Parathyroid adenoma (tissue), 2 donors: Measurements from ENCODE around the gene NTSR1.

Experiments
- H2AFZ ChIP-seq: fragments of 300-600 bp; sonication (generic); one replicate; pipeline ENCODE4 v1.7.0; 2017; ENCODE audit warnings: antibody characterized with exemption, mild to moderate bottlenecking
- H3K27ac ChIP-seq: fragments of 300-600 bp; sonication (generic); one replicate; pipeline ENCODE4 v1.7.0; 2017
- H3K27me3 ChIP-seq: fragments of 300-600 bp; sonication (generic); one replicate; pipeline ENCODE4 v1.7.0; 2017; ENCODE audit warnings: low read length; ENCODE audit not compliant: control insufficient read depth, insufficient read depth
- H3K36me3 ChIP-seq: fragments of 300-600 bp; sonication (generic); one replicate; pipeline ENCODE4 v1.7.0; 2017; ENCODE audit warnings: low read length; ENCODE audit not compliant: control insufficient read depth, insufficient read depth
- H3K4me1 ChIP-seq: fragments of 300-600 bp; sonication (generic); one replicate; pipeline ENCODE4 v1.7.0; 2017; ENCODE audit warnings: control low read depth
- H3K4me2 ChIP-seq: fragments of 300-600 bp; sonication (generic); one replicate; pipeline ENCODE4 v1.7.0; 2017; ENCODE audit warnings: low read length
- H3K4me3 ChIP-seq: fragments of 300-600 bp; sonication (generic); one replicate; pipeline ENCODE4 v1.7.0; 2017; ENCODE audit warnings: low read depth, low read length
- H3K79me2 ChIP-seq: fragments of 300-600 bp; sonication (generic); one replicate; pipeline ENCODE4 v1.7.0; 2017; ENCODE audit warnings: control low read depth
- H3K9ac ChIP-seq: fragments of 300-600 bp; sonication (generic); one replicate; pipeline ENCODE4 v1.7.0; 2017; ENCODE audit warnings: mild to moderate bottlenecking
- H3K9me3 ChIP-seq: fragments of 300-600 bp; sonication (generic); one replicate; pipeline ENCODE4 v1.7.0; 2017; ENCODE audit warnings: low read length; ENCODE audit not compliant: control insufficient read depth
- TF ChIP-seq, protein P1 (sequence below): fragments of 300-600 bp; sonication (generic); IDR thresholded peaks from one replicate; pipeline ENCODE4 v1.7.0; 2017; ENCODE audit warnings: antibody characterized with exemption, mild to moderate bottlenecking
- donor health status: primary hyperparathyroidism.

Gene NTSR1

GRCh38 chr20:62735331-62735821, 26.7 kb downstream of the NTSR1 start:
- Histone ChIP-seq H3K4me2 (no peak overlapping the region), H3K9ac (no peak overlapping the region), H3K36me3 (no peaks in the 10 kb centered on the region), H3K79me2 (no peaks in the 10 kb centered on the region), H3K9me3 (no peaks in the 10 kb centered on the region), H2AFZ (no peak overlapping the region), H3K4me3 (no peak overlapping the region), H3K27me3 (peaks cover 3% of the 10 kb centered on the region), H3K27ac (no peak overlapping the region), H3K4me1 (no peaks in the 10 kb centered on the region)
- TF ChIP-seq, protein P1, sequence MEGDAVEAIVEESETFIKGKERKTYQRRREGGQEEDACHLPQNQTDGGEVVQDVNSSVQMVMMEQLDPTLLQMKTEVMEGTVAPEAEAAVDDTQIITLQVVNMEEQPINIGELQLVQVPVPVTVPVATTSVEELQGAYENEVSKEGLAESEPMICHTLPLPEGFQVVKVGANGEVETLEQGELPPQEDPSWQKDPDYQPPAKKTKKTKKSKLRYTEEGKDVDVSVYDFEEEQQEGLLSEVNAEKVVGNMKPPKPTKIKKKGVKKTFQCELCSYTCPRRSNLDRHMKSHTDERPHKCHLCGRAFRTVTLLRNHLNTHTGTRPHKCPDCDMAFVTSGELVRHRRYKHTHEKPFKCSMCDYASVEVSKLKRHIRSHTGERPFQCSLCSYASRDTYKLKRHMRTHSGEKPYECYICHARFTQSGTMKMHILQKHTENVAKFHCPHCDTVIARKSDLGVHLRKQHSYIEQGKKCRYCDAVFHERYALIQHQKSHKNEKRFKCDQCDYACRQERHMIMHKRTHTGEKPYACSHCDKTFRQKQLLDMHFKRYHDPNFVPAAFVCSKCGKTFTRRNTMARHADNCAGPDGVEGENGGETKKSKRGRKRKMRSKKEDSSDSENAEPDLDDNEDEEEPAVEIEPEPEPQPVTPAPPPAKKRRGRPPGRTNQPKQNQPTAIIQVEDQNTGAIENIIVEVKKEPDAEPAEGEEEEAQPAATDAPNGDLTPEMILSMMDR, result no peak

GRCh38 chr20:62736026-62736406, 27.4 kb downstream of the NTSR1 start:
- Histone ChIP-seq H3K9ac (no peak overlapping the region), H3K4me3 (no peak overlapping the region), H3K9me3 (no peaks in the 10 kb centered on the region), H3K4me2 (no peak overlapping the region), H2AFZ (no peak overlapping the region), H3K27ac (no peak overlapping the region), H3K27me3 (peaks cover 3% of the 10 kb centered on the region), H3K4me1 (no peaks in the 10 kb centered on the region), H3K79me2 (no peaks in the 10 kb centered on the region), H3K36me3 (no peaks in the 10 kb centered on the region)
- TF ChIP-seq, protein P1, result no peak

DNA sequence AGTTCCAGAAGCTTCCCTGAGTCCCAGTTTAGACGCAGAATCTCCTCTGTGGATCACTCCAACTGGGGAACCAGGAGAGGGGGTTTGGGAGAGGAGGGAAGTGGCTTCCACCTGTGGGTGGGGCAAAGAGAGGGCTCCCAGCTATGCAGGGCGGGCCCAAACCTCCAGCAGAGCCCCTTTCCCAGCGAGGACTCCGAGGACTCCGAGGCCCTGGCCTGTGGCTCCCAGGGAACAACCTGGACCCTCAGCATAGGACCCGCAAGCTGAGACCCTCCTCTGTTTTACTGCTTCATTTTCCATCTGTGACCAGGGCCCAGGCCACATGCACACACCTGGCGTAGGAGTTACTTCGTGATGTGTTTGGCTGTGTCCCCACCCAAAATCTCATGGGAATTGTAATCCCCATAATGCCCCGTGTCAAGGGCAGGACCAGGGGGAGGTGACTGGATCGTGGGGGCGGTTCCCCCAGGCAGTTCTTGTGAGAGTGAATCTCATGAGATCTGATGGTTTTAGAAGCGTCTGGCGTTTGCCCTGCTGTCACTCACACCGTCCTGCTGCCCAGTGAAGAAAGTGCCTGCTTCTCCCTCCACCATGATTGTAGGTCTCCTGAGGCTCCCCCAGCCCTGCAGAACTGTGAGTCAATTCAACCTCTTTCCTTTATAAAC, 27.9 kb downstream of the NTSR1 start:
- peaks cover 3% of the 10 kb centered on the region for H3K27me3 ChIP-seq

GRCh38 chr20:62737271-62737811, 28.7 kb downstream of the NTSR1 start:
- Histone ChIP-seq H3K79me2 (no peaks in the 10 kb centered on the region), H3K4me1 (no peaks in the 10 kb centered on the region)
- TF ChIP-seq, protein P1, result no peak

More for the DNA sequence above, 27.9 kb downstream of the NTSR1 start:
- no peak overlapping the region for H3K4me2 ChIP-seq
- H3K4me3 ChIP-seq, result no peak overlapping the region
- no peak overlapping the region for H2AFZ ChIP-seq
- no peaks in the 10 kb centered on the region for H3K4me1 ChIP-seq
- H3K9ac ChIP-seq, result no peak overlapping the region
- no peaks in the 10 kb centered on the region for H3K79me2 ChIP-seq
- no peaks in the 10 kb centered on the region for H3K9me3 ChIP-seq
- TF ChIP-seq, protein P1, result no peak
- H3K36me3 ChIP-seq, result no peaks in the 10 kb centered on the region
- H3K27ac ChIP-seq, result no peak overlapping the region

More at GRCh38 chr20:62737271-62737811, 28.7 kb downstream of the NTSR1 start:
- no peaks in the 10 kb centered on the region for H3K9me3 ChIP-seq
- H2AFZ ChIP-seq, result no peak overlapping the region
- H3K4me3 ChIP-seq, result no peak overlapping the region
- no peak overlapping the region for H3K27ac ChIP-seq
- no peaks in the 10 kb centered on the region for H3K36me3 ChIP-seq
- no peak overlapping the region for H3K4me2 ChIP-seq
- no peak overlapping the region for H3K9ac ChIP-seq
- H3K27me3 ChIP-seq, result peaks cover 3% of the 10 kb centered on the region
